GM21423 (cell line): ENCODE data around the gene RXRG.

Experiments
- ATAC-seq: cut with Tn5 transposase; IDR thresholded peaks from one replicate; pipeline ENCODE4 v1.9.1; 2021; ENCODE audit warnings: mild to moderate bottlenecking, moderate library complexity; ENCODE audit not compliant: unreplicated experiment

Gene RXRG

DNA sequence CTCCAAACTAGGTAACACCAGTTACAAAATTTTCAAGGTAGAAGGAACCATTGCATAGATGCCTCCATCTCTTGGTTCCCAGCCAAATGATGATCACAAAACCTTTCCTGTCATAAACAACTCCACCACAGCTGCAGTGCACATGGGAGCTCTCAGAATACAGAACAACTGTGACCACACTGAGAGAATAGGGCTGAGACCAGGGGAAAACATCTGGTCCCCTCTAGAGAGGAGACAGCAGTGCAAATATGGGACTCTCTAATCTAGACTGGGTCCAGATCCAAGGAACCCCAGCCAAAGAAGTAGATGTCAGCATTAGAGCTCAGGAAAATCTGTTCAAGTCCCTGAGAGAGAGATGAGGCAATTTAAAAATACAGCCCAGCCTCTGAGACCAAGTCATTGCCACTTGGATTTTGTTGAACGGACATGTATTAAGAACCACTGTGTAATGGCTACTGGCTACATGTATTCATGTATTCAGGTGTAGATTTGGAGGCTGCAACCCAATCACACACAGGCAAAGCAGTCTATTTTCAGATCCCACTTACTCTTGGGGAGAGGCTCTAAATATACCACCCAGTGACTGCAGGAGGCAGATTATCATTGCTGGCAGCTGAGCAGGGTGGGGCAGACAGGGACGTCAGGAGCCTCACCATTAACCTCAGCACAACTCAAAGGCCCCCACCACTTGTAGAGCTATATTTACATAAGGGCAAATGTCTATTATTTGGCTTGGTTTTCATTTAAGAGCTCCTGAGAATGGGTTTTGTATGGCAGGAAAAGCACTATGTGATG lies 7.6 kb upstream of the RXRG start:
- ATAC-seq: no peak

DNA sequence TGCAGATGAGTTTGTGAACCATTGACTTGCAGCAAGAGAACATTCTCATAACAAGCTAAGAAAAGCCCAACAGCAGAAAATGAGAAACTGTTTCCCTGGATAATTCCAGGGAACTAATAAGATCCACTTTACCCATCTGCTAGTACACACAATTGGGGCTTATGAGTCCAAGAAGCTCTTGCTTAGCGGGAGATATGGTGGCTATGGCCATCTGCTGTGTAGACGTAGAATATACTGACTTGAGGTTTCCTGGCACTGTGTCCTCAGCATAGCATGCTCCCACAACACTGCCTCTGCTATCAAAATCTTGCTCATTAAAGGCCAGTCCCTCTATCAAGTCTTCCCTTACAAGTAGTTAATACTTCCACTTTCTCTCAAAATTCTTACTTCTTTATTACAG lies 6.8 kb upstream of the RXRG start:
- no peak for ATAC-seq

DNA sequence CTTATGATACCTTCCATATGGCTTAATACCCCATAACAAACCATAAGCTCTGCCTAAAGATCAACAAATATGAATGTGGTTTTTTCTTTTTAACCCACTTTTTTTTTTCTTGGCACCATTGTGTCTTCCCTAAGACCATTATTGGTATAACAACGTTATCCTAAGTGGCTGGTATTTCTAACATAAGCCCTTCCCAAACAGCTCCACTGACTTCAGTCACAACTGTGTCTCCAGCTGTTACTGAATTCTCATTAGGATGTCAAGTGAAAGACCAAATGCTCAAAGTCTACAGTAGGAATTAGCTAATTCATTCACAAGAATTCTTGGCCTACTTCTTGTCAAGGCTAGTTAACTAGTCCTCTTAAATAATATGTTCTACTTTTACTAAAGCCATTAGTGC lies 4.2 kb upstream of the RXRG start:
- no peak for ATAC-seq

DNA sequence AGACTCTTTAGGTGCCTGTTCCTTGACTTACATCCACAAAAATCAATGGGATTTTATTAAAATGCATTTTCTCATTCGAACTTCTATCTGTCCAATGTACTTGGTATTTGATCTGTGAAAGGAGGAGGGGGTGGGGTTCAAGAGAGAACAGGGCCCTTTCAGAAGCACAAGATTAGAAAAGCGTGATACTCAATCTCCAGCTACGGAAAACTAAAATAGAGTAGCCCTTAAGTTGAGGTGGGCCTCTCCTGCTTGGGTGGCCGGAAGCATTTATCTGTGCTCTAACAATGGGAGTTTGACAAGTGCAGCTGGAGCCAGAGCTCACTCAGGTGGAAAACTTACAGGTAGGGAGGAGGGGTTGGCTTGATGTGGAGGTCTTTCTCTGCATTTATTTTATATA lies 462 bp upstream of the RXRG start:
- ATAC-seq: no peak

DNA sequence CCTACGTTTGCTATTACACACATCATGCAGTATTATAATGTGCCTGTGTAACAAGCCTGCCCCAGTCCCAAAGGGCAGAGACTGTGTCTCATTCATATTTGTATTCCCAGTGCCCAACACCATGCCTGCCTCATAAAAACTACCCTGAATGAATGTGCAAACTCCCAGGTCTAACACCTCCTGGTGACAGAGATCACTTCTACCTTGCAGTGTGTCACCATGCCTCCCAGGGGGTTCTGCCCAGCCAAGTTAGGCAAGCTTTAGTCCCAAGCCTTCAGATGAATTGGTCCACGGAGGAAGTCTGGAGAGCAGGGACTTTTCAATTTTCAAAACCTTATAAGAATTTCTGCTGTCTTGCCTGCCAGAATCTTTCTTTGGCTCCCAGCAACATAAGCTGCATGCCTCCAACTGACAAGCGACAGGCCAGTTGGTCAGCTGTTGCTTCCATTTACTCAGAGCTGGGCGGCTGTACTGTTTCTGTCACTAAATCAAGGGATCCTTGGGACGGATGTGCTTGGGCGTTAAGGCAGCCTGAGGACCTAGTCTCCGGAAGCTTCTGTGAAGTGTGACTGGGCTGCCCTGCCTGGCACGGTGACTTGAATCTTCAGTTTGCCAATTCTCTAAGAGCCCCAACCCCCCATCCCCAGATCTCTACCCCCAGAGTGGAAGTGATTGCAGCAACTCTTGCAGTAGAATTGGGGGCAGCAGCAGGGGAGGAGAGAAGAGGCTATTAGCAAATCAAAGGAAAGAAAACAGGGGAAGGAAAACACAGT lies 1.2 kb downstream of the RXRG start:
- no peak for ATAC-seq

DNA sequence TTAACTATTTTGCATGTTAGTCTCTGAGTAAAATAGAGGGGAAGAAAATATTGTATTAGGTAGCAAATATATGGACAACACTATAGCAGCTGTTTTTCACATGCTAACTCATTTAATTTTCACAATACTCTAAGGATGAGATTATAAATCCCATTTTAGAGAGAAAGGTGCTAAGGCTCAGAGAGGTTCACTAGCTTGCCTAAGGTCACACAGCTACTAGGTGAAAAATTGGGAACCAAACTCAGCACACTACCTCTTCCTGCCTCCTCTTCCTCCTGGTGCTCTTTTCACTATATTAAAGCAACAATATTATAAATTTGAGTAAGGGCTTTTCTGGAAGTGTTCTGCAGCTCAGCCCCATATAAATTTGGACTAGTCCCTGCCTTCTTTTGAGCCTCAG lies 2.3 kb downstream of the RXRG start:
- no peak for ATAC-seq

DNA sequence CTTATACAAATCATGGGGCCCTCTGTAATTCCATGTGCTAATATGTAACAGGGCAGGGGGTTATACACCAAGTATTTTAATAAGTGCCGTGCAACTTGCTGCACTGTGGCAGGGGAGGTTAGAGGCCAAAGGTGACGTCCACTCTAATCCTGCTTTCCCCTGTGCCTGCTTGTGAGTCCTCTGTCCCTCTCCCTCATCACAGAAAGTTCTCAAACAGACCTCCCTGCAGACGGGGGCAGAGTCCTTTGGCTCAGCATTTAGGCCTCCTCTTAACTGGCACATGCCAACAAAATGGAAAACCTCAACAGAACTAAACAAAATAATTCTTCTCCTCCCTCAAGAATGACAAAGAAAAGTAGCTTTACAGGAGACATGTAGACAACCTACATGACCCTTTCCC lies 2.9 kb downstream of the RXRG start:
- ATAC-seq: no peak

DNA sequence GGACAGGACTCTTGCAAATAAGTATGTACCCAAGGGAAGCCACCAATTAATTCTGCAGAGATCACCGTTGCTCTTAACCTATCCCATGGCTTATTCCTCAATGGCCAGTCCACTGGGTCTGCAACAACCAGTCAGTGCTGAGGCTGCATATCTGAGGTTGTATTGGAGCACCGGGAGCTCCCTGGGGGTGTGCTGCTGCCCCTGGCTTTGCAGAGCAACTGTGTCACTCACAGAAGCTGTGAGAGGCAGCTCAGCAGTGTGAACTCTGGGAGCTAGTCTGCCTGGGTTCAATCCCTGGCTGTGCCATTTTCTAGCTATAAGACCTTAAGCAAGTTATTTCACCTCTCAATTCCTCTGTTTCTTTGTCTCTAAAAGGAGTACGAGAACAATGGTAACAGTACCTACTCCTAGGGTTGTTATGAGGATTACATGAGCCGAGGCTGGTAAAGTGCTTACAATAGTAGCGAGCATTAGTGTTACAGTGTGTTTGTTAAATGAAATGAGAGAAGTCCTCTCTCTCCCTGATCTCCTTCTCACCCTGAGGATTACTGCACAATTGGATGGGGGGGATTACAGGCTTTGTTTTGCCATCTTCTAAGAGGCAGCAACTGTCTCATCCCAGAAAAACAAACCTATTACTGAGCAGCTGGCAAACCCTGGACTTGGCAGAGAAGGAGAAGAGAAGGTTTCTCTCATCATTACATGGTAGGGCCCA lies 3.6 kb downstream of the RXRG start:
- ATAC-seq: no peak

DNA sequence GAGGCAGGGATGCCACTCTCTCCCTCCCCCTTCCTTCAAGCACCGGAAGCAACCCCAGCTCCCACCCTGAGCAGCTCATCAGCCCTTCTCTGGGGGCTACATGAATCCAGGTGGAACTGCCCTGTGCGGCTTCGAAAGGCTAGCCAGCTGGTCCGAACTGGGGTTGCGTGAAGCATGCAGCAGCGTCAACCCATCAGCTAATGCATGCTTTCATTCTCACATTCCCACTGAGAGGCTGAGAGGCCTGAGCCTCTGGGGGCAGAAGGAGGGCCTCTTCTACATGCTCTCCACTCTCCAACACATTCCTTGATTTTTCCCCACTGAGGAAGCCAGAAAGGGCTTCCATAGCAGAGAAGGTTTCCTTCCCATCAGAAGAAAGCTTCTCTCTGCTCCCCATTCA lies 5.6 kb downstream of the RXRG start:
- ATAC-seq: no peak

DNA sequence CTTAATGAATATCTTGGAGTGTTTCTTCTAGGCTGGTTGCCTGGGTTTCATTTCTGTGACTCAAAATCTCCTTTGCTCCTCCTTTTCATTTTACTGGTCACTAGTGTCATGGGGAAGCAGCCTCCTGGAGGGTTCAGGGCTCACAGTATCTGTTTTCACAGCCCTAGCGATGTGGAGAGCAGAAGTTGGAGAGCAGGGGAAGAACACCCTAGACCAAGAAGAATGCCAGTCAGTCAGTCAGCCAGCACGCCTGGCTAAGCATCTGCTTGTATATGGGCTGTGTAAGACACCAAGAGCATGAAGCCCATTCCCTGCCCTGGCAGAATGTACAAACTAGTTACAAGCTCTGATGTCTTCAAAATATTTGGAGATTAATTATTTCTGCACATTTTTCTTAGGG lies 7.9 kb downstream of the RXRG start:
- no peak for ATAC-seq

DNA sequence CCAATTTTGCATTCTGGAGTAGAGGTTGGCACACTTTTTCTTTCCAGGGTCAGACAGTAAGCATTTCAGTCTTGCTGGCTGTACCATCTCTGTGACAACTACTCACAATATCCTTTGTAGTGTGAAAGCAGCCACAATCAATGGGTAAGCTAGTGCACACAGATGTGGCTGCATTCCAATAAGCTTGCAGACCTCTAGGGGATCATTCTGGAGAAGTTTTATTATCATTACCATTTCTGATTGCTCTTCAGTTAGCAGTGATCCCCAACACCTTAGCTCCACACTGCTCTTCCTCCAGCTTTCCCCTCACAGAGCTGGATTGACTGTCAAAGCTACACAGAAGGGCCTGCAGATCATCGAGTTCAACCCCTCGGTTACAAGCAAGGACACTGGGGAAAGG lies 9.1 kb downstream of the RXRG start:
- no peak for ATAC-seq

DNA sequence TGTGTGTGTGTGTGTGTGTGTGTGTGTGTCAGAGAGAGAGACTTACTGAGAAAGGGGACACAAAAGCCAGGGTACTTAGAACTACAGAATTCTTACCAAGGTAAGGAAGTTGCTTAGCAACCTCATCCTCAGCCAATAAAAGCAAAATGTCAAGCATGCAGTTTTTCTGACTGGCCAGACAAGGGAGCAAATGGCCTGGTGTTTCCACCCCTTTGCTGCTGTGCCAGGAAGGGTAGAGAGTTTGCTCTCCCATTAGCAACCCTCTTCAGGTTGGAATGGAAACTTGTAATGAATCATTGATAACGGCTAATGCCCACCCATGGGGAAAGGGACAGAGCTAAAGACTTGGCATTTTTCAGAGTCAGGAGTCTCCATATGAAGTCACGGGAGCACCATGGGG lies 10.6 kb downstream of the RXRG start:
- no peak for ATAC-seq

DNA sequence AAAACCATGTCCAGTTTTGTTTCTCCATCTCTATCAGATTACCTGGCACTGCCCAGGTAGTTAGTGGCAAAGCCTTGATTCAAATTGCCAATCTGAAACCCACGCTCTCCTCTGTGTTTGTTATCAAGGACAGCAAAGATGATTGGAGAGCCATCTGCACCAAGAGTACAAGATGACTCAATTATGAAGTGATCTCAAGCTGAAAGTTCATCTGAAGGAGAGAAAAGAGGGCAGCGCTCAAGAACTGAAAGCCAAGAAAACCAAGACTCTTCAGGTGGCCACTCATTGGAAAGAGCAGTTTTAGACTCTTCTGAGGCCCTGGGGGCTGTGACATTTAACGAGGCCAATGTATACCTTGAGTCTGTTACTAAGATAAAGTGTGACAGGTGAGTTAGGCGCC lies 13.8 kb downstream of the RXRG start:
- peak; percentile 60 for ATAC-seq

DNA sequence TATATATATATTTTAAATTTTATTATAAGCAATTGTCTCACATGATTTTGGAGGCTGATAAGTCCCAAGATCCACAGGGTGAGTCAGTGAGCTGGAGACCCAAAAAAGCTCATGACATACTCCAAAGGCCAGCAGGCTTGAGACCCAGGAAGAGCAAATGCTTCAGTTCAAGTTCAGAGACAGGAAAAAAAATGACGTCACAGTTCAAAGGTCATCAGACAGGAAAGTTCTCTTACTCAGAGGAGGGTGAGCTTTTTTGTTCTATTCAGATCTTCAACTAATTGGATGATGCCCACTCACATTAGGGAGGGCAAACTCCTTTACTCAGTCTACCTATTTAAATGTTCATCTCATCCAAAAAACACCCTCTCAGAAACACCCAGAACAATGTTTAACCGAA lies 18.2 kb downstream of the RXRG start:
- no peak for ATAC-seq

DNA sequence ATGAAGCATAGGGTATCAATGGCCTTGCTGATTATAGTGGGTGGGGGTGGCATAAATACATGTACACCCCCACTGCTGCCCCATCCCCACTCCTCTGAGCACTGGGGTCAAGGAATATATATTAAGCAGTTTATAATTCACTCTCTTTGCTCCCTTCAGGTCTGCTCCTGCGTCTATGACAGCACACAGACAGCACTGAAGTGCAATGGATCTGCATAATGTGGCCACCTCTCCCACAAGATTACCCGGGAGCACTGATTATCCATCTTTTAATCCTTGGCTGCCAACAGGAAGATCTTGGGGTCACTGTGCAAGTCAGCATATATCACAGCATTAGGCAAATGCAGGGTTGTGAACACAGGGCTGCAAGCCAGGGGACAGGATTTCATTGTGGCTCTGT lies 19.3 kb downstream of the RXRG start:
- ATAC-seq: no peak

DNA sequence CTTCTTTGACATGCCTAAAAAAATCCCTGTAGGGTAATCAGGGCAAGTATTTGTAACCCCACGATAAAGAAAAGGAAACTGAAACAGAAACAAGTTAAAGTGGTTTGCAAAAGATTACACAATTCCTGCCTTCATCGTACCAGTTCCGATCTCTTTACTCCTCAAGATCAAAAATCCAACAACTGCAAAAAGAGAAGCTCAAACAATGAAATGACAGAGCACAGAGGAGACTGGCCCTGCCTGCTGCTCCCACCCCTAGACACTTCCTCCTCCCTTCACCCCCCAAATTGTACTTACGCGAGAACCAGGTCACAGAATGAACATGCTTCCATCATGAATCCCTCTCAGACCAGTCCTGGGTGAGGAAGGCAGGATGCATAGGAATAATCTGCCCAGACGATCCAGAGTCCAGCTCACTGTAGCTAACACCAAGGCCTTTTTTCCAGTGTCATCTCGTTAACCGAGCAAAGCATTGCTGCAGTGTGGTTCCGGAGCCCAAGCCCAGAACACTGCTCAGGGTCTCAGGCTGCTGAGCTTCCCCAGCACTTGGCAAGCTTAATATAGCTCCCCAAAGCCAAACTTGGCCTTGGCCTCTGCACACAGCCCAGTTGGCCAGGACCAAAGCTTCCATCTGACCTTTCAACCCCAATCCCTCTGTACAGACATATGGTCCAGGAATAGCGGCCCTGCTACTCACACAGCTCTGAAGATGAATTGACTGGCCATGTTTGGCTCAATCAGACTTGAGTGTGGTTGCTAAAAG lies 20.3 kb downstream of the RXRG start:
- ATAC-seq: peak; percentile 79

DNA sequence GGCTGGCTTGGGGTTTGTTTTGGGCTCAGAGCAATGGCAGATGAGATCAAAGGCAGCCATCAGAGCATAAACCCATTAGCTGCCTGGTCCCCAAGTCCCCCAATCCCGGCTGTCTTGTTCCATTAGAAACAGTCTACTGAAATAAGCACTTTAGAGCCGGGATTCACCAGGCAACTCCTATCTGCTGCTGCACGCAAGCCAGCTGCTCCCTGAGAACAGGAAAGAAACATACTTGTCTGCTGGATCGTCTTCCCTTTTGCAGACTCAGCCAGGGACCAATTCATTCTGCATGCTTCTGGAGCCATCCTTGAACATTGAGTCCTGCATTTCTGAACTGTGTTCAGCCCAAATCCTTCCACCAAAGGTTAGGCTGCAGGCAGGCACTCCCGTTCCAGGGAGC lies 21.8 kb downstream of the RXRG start:
- no peak for ATAC-seq

DNA sequence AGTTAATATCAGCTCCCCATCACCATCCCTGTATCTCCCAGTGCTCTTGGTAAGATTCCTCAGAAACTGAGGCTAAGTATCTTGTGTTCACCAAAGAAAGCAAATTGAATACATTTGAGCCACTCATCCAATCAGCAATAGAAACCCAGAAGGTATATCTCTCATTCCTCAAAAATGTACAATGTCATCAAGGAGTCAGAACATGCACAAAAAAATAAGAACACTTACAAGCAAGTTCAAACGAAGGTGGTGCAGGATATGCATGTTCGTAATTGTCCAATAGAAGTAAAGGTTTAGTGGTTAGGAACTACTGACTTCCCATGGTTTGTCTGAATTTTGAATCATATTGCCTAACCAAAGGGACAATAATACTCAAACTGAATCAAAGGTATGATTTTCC lies 24.3 kb downstream of the RXRG start:
- no peak for ATAC-seq

DNA sequence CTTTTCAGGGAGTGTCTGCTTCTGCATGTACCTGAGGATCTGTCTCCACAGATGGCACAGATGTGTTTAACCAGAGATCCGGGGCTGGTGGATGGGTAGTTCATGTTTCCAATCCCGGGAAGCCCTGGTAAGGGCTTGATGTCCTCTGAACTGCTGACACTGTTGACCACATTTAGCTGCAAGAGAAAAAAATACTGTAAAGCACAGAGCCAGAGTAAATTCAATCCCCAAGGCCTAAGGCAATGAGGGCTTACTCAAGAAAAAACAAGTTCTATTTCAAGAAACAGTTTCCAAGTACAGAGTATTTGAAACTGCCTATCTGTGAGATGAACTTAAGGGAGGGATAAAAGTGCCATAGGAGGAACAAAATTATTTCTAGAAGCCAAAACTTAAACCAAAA lies 25.1 kb downstream of the RXRG start:
- ATAC-seq: no peak

DNA sequence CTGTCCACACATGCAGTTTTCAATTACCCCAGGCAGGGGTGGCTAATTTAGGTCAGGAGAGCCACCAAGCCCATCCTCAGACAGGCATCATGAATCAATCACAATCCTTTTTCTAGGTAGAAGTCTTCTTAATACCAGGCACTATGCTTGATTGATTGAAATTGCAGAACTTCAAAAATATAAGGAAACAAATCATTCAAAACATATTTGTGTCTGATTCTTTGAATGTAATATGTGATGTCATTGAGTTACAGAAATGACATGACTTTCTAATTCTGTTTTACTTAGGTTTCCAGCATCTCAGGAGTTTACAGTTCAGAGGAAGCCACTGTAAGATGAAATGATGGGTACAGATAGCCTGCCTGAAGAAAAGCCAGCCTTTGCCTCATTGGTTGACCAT lies 26.7 kb downstream of the RXRG start:
- no peak for ATAC-seq

DNA sequence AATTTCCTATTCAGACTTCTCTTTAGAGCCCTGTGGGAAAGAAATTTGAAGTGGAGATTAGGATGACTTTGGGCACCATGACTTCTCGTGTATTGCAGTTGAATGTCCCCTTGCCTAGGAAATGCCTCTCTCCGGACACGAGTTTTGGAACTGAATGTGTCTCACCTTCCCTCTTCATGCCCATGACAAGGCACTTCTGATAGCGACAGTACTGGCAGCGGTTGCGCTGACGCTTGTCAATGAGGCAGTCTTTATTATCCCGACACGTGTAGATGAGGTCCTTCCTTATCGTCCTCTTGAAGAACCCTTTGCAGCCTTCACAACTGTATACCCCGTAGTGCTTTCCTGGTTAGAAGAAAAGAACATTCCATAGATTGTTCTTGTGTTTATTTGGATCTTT lies 28.1 kb downstream of the RXRG start:
- no peak for ATAC-seq
